Astrocyte (in vitro differentiated cells and primary cell): Measurements from ENCODE around the gene GALNT17. TPM values are rescaled to one million over a fixed set of nuclear protein-coding genes. Genes with fewer than 3 reads are reported as not detected.

Experiments
- DNase-seq: peaks from one replicate; pipeline ENCODE4 v3.0.0-alpha.2; 2010; ENCODE audit warnings: low read depth
- FAIRE-seq: peaks from 2 replicates; lab custom pipeline; 2011; peaks lifted over from hg19 to GRCh38; lab: Jason Lieb, UNC
- H2AFZ ChIP-seq: 2 replicates; pipeline ENCODE4 v1.6.0; 2012; ENCODE audit warnings: low read depth, low read length, inconsistent platforms
- H3K27ac ChIP-seq: 2 replicates; pipeline ENCODE4 v1.5.1; 2011; ENCODE audit warnings: low read depth, low read length, inconsistent platforms
- H3K27me3 ChIP-seq: 2 replicates; pipeline ENCODE4 v1.6.0; 2011; ENCODE audit warnings: low read length, inconsistent platforms; ENCODE audit not compliant: insufficient read depth
- H3K36me3 ChIP-seq: 2 replicates; pipeline ENCODE4 v1.5.1; 2011; ENCODE audit warnings: low read length, inconsistent platforms; ENCODE audit not compliant: insufficient read depth
- H3K4me1 ChIP-seq: 2 replicates; pipeline ENCODE4 v1.5.1; 2011; ENCODE audit warnings: low read length, inconsistent platforms; ENCODE audit not compliant: insufficient read depth
- H3K4me2 ChIP-seq: 2 replicates; pipeline ENCODE4 v1.6.0; 2012; ENCODE audit warnings: low read length, inconsistent platforms
- H3K4me3 ChIP-seq: 2 replicates; pipeline ENCODE4 v1.5.1; 2011; ENCODE audit warnings: low read depth, mild to moderate bottlenecking, low read length, inconsistent platforms; ENCODE audit not compliant: insufficient read depth
- H3K79me2 ChIP-seq: 2 replicates; pipeline ENCODE4 v1.6.0; 2012; ENCODE audit warnings: mild to moderate bottlenecking, low read length, inconsistent platforms; ENCODE audit not compliant: insufficient read depth
- H3K9ac ChIP-seq: 2 replicates; pipeline ENCODE4 v1.6.0; 2012; ENCODE audit warnings: mild to moderate bottlenecking, low read length, inconsistent platforms
- H3K9me3 ChIP-seq: 2 replicates; pipeline ENCODE4 v1.5.1; 2012; ENCODE audit warnings: low read depth, mild to moderate bottlenecking, low read length, inconsistent platforms; ENCODE audit not compliant: insufficient read depth
- H4K20me1 ChIP-seq: 2 replicates; pipeline ENCODE4 v1.6.0; 2012; ENCODE audit warnings: low read length, inconsistent platforms; ENCODE audit not compliant: insufficient read depth
- H3K27ac Mint-ChIP-seq: one replicate; pipeline ENCODE4 v1.8.0; 2021; ENCODE audit warnings: mild to moderate bottlenecking, mixed read lengths; ENCODE audit not compliant: unreplicated experiment
- H3K27me3 Mint-ChIP-seq: one replicate; pipeline ENCODE4 v1.8.0; 2021; ENCODE audit warnings: low read depth, mixed read lengths; ENCODE audit not compliant: unreplicated experiment
- H3K36me3 Mint-ChIP-seq: one replicate; pipeline ENCODE4 v1.8.0; 2021; ENCODE audit warnings: low read depth, mixed read lengths; ENCODE audit not compliant: unreplicated experiment
- H3K4me1 Mint-ChIP-seq: one replicate; pipeline ENCODE4 v1.8.0; 2021; ENCODE audit warnings: low read depth, mixed read lengths; ENCODE audit not compliant: unreplicated experiment
- H3K4me3 Mint-ChIP-seq: one replicate; pipeline ENCODE4 v1.8.0; 2021; ENCODE audit warnings: mild to moderate bottlenecking, moderate library complexity, mixed read lengths; ENCODE audit not compliant: unreplicated experiment
- H3K9me3 Mint-ChIP-seq: one replicate; pipeline ENCODE4 v1.8.0; 2021; ENCODE audit warnings: mild to moderate bottlenecking, mixed read lengths; ENCODE audit not compliant: unreplicated experiment
- EZH2 ChIP-seq: IDR thresholded peaks from 2 replicates; pipeline ENCODE4 v1.6.1; 2012; ENCODE audit warnings: mild to moderate bottlenecking, low read length, inconsistent platforms; ENCODE audit not compliant: insufficient read depth
- total RNA-seq: library from RNA; stranded (reverse); gene quantifications from 2 replicates; pipeline ENCODE4 v1.2.1, GENCODE V29; 2021
- TF ChIP-seq, protein P1 (sequence below): IDR thresholded peaks from 2 replicates; pipeline ENCODE4 v1.5.1; 2011; ENCODE audit warnings: low read depth, mild to moderate bottlenecking, inconsistent platforms, low read length, moderate library complexity; ENCODE audit not compliant: insufficient read depth

Gene GALNT17
- total RNA-seq, 1 donor from 2014 or later = 7.8 TPM

DNA sequence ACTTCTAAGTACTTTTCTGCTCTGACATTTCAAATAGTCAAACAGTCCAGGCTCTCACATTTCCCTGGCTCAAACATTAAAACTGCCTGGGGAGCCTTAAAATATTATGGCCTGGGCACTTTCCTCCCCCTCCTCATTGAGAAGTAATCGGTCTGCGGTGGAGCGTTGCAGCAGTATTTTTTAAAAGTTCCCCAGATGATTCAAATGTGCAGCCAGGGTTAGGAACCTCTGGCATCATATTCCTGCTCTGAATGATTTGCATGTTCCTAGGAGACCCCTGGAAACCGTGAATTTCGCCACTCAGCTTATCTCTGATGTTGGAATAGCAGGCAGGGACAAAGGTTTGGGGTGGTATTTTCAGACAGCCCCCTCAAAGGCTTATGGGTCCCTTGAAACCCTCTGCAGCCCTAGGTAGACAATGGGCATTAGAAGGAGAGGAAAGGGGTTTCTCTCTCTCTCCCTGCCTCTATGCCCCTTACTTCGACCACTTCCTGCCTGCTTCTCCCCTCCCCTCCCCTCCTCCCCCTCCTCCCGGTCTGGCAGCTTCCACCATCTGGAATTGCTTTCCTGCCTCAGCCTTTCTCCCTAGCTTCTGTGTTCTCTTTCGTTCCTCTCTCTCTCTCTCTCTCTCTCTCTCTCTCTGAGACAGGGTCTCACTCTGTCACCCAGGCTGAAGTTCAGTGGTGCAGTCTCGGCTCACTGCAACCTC, 622.2 kb downstream of the GALNT17 start:
- Mint-ChIP-seq H3K36me3 (no peaks in the 10 kb centered on the region), H3K27me3 (peaks cover 14% of the 10 kb centered on the region), H3K9me3 (peaks cover 18% of the 10 kb centered on the region), H3K4me3 (no peak overlapping the region), H3K4me1 (peaks cover 10% of the 10 kb centered on the region), H3K27ac (no peak overlapping the region)
- H3K36me3 ChIP-seq = no peaks in the 10 kb centered on the region
- TF ChIP-seq, protein P1, sequence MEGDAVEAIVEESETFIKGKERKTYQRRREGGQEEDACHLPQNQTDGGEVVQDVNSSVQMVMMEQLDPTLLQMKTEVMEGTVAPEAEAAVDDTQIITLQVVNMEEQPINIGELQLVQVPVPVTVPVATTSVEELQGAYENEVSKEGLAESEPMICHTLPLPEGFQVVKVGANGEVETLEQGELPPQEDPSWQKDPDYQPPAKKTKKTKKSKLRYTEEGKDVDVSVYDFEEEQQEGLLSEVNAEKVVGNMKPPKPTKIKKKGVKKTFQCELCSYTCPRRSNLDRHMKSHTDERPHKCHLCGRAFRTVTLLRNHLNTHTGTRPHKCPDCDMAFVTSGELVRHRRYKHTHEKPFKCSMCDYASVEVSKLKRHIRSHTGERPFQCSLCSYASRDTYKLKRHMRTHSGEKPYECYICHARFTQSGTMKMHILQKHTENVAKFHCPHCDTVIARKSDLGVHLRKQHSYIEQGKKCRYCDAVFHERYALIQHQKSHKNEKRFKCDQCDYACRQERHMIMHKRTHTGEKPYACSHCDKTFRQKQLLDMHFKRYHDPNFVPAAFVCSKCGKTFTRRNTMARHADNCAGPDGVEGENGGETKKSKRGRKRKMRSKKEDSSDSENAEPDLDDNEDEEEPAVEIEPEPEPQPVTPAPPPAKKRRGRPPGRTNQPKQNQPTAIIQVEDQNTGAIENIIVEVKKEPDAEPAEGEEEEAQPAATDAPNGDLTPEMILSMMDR = no peak
- no peak for TF ChIP-seq EZH2
- H3K79me2 ChIP-seq = no peaks in the 10 kb centered on the region
- H3K4me3 ChIP-seq = no peak overlapping the region
- no peak overlapping the region for H2AFZ ChIP-seq
- H3K4me1 ChIP-seq = no peaks in the 10 kb centered on the region
- no peak overlapping the region for H3K9ac ChIP-seq
- no peaks in the 10 kb centered on the region for H4K20me1 ChIP-seq
- no peak overlapping the region for H3K27ac ChIP-seq
- DNase-seq = no peak
- H3K27me3 ChIP-seq = peaks cover 2% of the 10 kb centered on the region
- no peak overlapping the region for H3K4me2 ChIP-seq
- FAIRE-seq = no peak
- H3K9me3 ChIP-seq = no peaks in the 10 kb centered on the region

DNA sequence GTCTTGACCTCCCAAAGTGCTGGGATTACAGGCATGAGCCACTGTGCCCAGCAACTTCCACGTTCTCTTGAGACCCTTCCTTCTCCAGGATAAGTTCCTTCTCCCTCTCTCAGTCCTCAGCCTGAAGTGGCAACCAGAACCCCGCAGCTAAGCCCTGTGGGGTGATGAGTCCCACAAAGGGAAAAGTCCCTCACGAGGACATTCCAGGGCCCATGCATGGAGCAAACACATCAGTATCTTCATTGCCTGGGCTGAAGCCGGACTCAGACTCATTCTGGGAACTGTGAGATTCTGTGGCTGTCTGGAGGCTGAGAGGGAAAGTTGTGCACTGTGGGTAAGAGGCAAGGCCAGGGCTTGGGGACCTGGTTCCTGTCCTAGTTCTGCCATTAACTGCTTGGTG, 622.9 kb downstream of the GALNT17 start:
- H3K79me2 ChIP-seq = no peaks in the 10 kb centered on the region
- Mint-ChIP-seq H3K36me3 (no peaks in the 10 kb centered on the region), H3K27me3 (peaks cover 14% of the 10 kb centered on the region), H3K27ac (no peak overlapping the region), H3K9me3 (peaks cover 14% of the 10 kb centered on the region), H3K4me1 (peaks cover 7% of the 10 kb centered on the region), H3K4me3 (no peak overlapping the region)
- H3K9ac ChIP-seq = no peak overlapping the region
- H3K4me1 ChIP-seq = no peaks in the 10 kb centered on the region
- no peak overlapping the region for H3K27ac ChIP-seq
- H3K9me3 ChIP-seq = no peaks in the 10 kb centered on the region
- H3K4me2 ChIP-seq = no peak overlapping the region
- no peaks in the 10 kb centered on the region for H3K36me3 ChIP-seq
- H3K4me3 ChIP-seq = no peak overlapping the region
- no peak overlapping the region for H2AFZ ChIP-seq
- H3K27me3 ChIP-seq = peaks cover 2% of the 10 kb centered on the region
- DNase-seq = no peak
- TF ChIP-seq, protein P1 = no peak
- TF ChIP-seq EZH2 = no peak
- no peak for FAIRE-seq
- H4K20me1 ChIP-seq = no peaks in the 10 kb centered on the region

DNA sequence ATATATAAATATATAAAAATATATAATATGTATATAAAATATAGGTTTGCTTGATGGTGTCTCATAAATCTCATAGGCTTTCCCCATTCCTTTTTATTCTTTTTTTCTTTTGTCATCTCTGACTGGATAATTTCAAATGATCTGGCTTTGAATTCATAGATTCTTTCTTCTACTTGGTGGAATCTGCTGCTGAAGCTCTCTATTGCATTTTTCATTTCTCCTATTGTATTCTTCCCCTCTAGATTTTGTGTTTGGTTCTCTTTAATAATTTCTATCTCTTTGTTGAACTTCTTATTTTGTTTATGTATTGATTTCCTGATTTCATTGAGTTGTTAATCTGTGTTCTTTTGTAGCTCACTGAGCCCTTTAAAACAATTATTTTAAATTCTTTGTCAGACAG, 629.4 kb downstream of the GALNT17 start:
- H3K4me1 ChIP-seq = no peaks in the 10 kb centered on the region
- no peaks in the 10 kb centered on the region for H3K27me3 Mint-ChIP-seq
- no peak overlapping the region for H3K4me2 ChIP-seq
- no peak overlapping the region for H3K4me3 ChIP-seq
- DNase-seq (no peak), FAIRE-seq (no peak)
- H3K27ac Mint-ChIP-seq = no peak overlapping the region
- no peak overlapping the region for H3K4me3 Mint-ChIP-seq
- H3K79me2 ChIP-seq = no peaks in the 10 kb centered on the region
- no peaks in the 10 kb centered on the region for H3K4me1 Mint-ChIP-seq
- no peak overlapping the region for H3K9ac ChIP-seq
- no peak overlapping the region for H2AFZ ChIP-seq
- H3K27me3 ChIP-seq = no peaks in the 10 kb centered on the region
- H3K9me3 Mint-ChIP-seq = peaks cover 13% of the 10 kb centered on the region
- no peak overlapping the region for H3K27ac ChIP-seq
- no peaks in the 10 kb centered on the region for H3K36me3 ChIP-seq
- no peaks in the 10 kb centered on the region for H4K20me1 ChIP-seq
- no peaks in the 10 kb centered on the region for H3K36me3 Mint-ChIP-seq
- H3K9me3 ChIP-seq = no peaks in the 10 kb centered on the region
- TF ChIP-seq, protein P1 = no peak
- no peak for TF ChIP-seq EZH2
